CD4-positive, alpha-beta memory T cell (primary cell): ENCODE data around the gene DOCK10. TPM values are rescaled to one million over a fixed set of nuclear protein-coding genes. Genes with fewer than 3 reads are reported as not detected.

ENCODE experiments used
- CTCF ChIA-PET: fragments of 350-600 bp; sonication (Branson Sonifier 250); formaldehyde crosslinking; loops from one replicate; lab custom pipeline; 2021; ENCODE audit warnings: inconsistent platforms; ENCODE audit not compliant: partially characterized antibody; lab: Charles Lee
- POLR2A ChIA-PET: fragments of 350-600 bp; sonication (Branson Sonifier 250); formaldehyde crosslinking; loops from one replicate; lab custom pipeline; 2021; ENCODE audit not compliant: partially characterized antibody; lab: Charles Lee
- DNase-seq, 5 donors: peaks; one replicate each; pipeline versions ENCODE4 v3.0.0 to v3.0.0-alpha.2; 2020 to 2022; ENCODE audit warnings: mixed read lengths in 1 of 5
- H3K27ac ChIP-seq: one replicate; pipeline ENCODE4 v1.7.0; 2013; ENCODE audit warnings: low read depth, low read length
- H3K27me3 ChIP-seq: 2 replicates; pipeline ENCODE4 v1.7.0; 2013; ENCODE audit warnings: mild to moderate bottlenecking, low read length, moderate library complexity; ENCODE audit not compliant: insufficient read depth
- H3K36me3 ChIP-seq: 2 replicates; pipeline ENCODE4 v1.7.0; 2013; ENCODE audit warnings: mild to moderate bottlenecking, low read length, moderate library complexity; ENCODE audit not compliant: insufficient read depth
- H3K4me1 ChIP-seq: 2 replicates; pipeline ENCODE4 v1.7.0; 2013; ENCODE audit warnings: mild to moderate bottlenecking, low read length, moderate library complexity; ENCODE audit not compliant: insufficient read depth
- H3K4me3 ChIP-seq, 2 donors: one replicate each; pipeline ENCODE4 v1.7.0; 2013; ENCODE audit warnings: low read length in 2 of 2, mild to moderate bottlenecking in 1 of 2
- H3K9me3 ChIP-seq, 2 donors: one replicate each; pipeline ENCODE4 v1.7.0; 2013; ENCODE audit warnings: low read length in 2 of 2, control low read depth in 1 of 2; ENCODE audit not compliant: control insufficient read depth in 1 of 2
- H3K27ac Mint-ChIP-seq, 7 donors: one replicate each; pipeline ENCODE4 v1.8.0; 2020 to 2021; ENCODE audit warnings: mixed read lengths in 7 of 7, mild to moderate bottlenecking in 6 of 7, inconsistent platforms in 3 of 7, moderate library complexity in 3 of 7
- H3K27me3 Mint-ChIP-seq, 2 donors: one replicate each; pipeline ENCODE4 v1.8.0; 2020 to 2021; ENCODE audit warnings: mixed read lengths in 2 of 2
- H3K36me3 Mint-ChIP-seq, 2 donors: one replicate each; pipeline ENCODE4 v1.8.0; 2020 to 2021; ENCODE audit warnings: mixed read lengths in 2 of 2, inconsistent platforms in 1 of 2, mild to moderate bottlenecking in 1 of 2
- H3K4me1 Mint-ChIP-seq, 4 donors: one replicate each; pipeline ENCODE4 v1.8.0; 2020 to 2021; ENCODE audit warnings: mixed read lengths in 4 of 4, mild to moderate bottlenecking in 1 of 4
- H3K4me3 Mint-ChIP-seq, 8 donors: one replicate each; pipeline ENCODE4 v1.8.0; 2020 to 2021; ENCODE audit warnings: mixed read lengths in 8 of 8, mild to moderate bottlenecking in 7 of 8, moderate library complexity in 6 of 8, inconsistent platforms in 3 of 8
- H3K9me3 Mint-ChIP-seq, 8 donors: one replicate each; pipeline ENCODE4 v1.8.0; 2020 to 2021; ENCODE audit warnings: mixed read lengths in 8 of 8, mild to moderate bottlenecking in 5 of 8, inconsistent platforms in 3 of 8, moderate library complexity in 1 of 8
- intact Hi-C: fragments of 100-400 bp; cut with micrococcal nuclease; formaldehyde crosslinking; loops from one replicate; pipeline ENCODE4 v1.15.1; 2023
- polyA plus RNA-seq, 2 donors: library from polyadenylated mRNA; unstranded; fragments of 300-500 nt; fragmentation: Illumina TruSeq; gene quantifications; one replicate each; pipeline ENCODE4 v1.2.3, GENCODE V29; 2021
- total RNA-seq, 2 experiments: library from RNA; stranded (reverse); gene quantifications; one replicate each; pipeline ENCODE4 v1.2.3, GENCODE V29; 2021

Gene DOCK10
- total and polyA plus RNA-seq, 4 experiments from 2014 or later: 26.0 to 186 (median 125) TPM

DNA sequence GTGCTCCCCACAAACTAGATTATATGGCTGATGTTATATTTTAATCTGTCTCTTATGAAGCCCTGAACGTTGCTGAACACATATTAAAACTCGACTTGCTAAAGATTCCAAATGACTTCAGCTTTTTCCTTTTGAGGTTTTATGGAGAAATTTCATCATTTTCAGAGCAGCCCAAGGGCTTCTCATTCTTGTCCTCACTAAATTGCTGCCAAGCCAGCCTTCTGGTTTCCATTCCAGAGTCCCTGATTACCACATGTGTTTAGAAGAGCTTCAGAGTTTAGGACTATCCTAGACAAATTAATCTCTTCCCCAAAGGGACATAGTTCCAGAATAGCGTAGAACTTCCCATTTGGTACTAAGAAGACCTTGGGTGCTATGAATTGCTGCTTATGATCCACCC, 248.3 kb downstream of the DOCK10 start:
- Mint-ChIP-seq H3K4me1 (no peaks in the 10 kb centered on the region), H3K27ac (peak overlapping the region in 2 of 7 donors; percentile 10 to 59), H3K27me3 (no peaks in the 10 kb centered on the region), H3K9me3 (peaks cover 0 to under 1% (median 0%) of the 10 kb centered on the region in 8 donors), H3K4me3 (no peak overlapping the region), H3K36me3 (peaks cover 63 to 83% of the 10 kb centered on the region in 2 donors)
- peaks cover 81% of the 10 kb centered on the region for H3K36me3 ChIP-seq
- no peak overlapping the region for H3K4me3 ChIP-seq
- H3K27ac ChIP-seq: no peak overlapping the region
- DNase-seq: no peak
- CTCF ChIA-PET: no interaction called here
- H3K9me3 ChIP-seq: no peaks in the 10 kb centered on the region
- no peaks in the 10 kb centered on the region for H3K27me3 ChIP-seq
- intact Hi-C loops: no loop called here
- POLR2A ChIA-PET: no interaction called here
- no peaks in the 10 kb centered on the region for H3K4me1 ChIP-seq

DNA sequence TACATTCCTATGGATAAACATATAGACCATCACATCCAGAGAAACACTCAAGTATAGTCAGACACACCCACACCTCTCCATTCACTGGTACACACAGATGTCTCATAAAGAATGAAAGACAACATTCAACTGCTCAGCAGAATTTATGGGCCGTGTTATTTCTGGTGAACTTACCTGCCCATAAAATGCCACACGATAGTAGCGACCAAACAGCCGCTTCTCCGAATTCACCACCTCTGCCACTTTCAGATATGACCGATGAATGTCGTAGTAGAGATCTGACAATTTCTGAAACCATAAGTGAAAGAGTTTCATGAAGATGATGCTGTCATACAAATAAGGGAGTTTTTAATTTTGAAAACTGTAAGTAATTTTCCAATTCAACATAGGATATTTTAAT, 255.4 kb downstream of the DOCK10 start:
- CTCF ChIA-PET: interaction anchor here (3.6 kb wide), 1 partner anchor 9 kb away, joined by 22 read pairs; no protein-coding TSS in a partner anchor
- peaks cover 61 to 73% of the 10 kb centered on the region in 2 donors for H3K36me3 Mint-ChIP-seq
- intact Hi-C loops: no loop called here
- Histone ChIP-seq H3K4me3 (no peak overlapping the region), H3K9me3 (no peaks in the 10 kb centered on the region), H3K27me3 (no peaks in the 10 kb centered on the region), H3K4me1 (no peaks in the 10 kb centered on the region), H3K36me3 (peaks cover 74% of the 10 kb centered on the region), H3K27ac (no peak overlapping the region)
- peak overlapping the region in 1 of 8 donors; percentile 35 for H3K4me3 Mint-ChIP-seq
- H3K9me3 Mint-ChIP-seq: peaks cover 0 to 1% (median 0%) of the 10 kb centered on the region in 8 donors
- peaks cover 0 to 2% (median 0%) of the 10 kb centered on the region in 4 donors for H3K4me1 Mint-ChIP-seq
- peak overlapping the region in 3 of 7 donors; percentile 19 to 86 (median 74) for H3K27ac Mint-ChIP-seq
- no peaks in the 10 kb centered on the region for H3K27me3 Mint-ChIP-seq
- POLR2A ChIA-PET: no interaction called here
- no peak for DNase-seq

DNA sequence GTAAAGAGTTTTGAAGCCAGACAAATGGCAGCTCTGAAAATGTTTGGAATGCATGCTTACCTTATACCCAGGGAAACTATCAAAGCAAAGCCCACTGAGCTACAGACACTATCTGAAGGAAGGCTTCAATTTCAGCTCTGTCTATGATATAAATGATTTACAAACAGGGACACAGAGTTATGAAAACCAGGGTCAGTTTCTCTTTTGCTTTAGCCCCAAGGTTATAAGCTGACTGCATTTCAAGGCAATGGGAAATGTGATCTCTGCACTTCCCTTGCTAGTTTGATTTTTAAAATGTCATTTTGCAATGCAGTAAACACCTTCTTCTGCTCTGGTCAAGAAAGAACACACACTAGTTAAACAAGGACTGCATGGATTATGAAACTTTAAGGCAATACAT, 260.9 kb downstream of the DOCK10 start:
- peaks cover 39% of the 10 kb centered on the region for H3K36me3 ChIP-seq
- ChIA-PET CTCF (interaction anchor here (0.6 to 1.4 kb wide), 13 partner anchors 9 to 839 kb away, joined by 3 to 6 read pairs (median 3); no protein-coding TSS in a partner anchor), POLR2A (interaction anchor here (1.0 kb wide), 1 partner anchor 10 kb away, joined by 4 read pairs; no protein-coding TSS in a partner anchor)
- H3K36me3 Mint-ChIP-seq: peaks cover 47 to 71% of the 10 kb centered on the region in 2 donors
- no peaks in the 10 kb centered on the region for H3K9me3 ChIP-seq
- H3K4me1 Mint-ChIP-seq: peaks cover 0 to 3% (median 0%) of the 10 kb centered on the region in 4 donors
- no peaks in the 10 kb centered on the region for H3K27me3 Mint-ChIP-seq
- H3K9me3 Mint-ChIP-seq: no peaks in the 10 kb centered on the region
- H3K4me1 ChIP-seq: no peaks in the 10 kb centered on the region
- H3K27ac Mint-ChIP-seq: peak overlapping the region in 2 of 7 donors; percentile 35 to 77
- intact Hi-C loops: no loop called here
- DNase-seq: no peak
- H3K4me3 ChIP-seq: no peak overlapping the region
- H3K27ac ChIP-seq: no peak overlapping the region
- H3K27me3 ChIP-seq: no peaks in the 10 kb centered on the region
- H3K4me3 Mint-ChIP-seq: no peak overlapping the region

DNA sequence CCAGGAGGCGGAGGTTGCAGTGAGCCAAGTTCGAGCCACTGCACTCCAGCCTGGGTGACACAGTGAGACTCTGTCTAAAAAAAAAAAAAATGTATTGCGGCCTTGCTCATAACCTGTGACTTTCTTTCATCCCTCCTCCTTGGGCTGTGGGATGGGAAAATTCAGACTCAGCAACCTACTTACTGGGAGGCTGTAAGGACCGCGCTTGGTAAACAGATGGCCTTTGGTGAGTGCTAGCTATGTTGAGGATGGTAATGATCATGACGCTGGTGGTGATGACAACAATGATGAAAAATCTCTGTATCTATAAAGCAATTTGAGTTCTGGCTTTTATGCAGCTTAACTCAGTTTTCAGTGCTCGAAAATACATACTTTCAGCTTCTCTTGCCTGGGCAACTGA, 261.4 kb downstream of the DOCK10 start:
- Mint-ChIP-seq H3K4me1 (peaks cover 0 to 3% (median 0%) of the 10 kb centered on the region in 4 donors), H3K4me3 (no peak overlapping the region), H3K27me3 (no peaks in the 10 kb centered on the region), H3K36me3 (peaks cover 42 to 73% of the 10 kb centered on the region in 2 donors), H3K9me3 (no peaks in the 10 kb centered on the region), H3K27ac (peak overlapping the region in 1 of 7 donors; percentile 81)
- no peak for DNase-seq
- Histone ChIP-seq H3K4me3 (no peak overlapping the region), H3K27me3 (no peaks in the 10 kb centered on the region), H3K4me1 (no peaks in the 10 kb centered on the region), H3K27ac (no peak overlapping the region), H3K9me3 (no peaks in the 10 kb centered on the region), H3K36me3 (peaks cover 34% of the 10 kb centered on the region)
- intact Hi-C loops: no loop called here
- ChIA-PET POLR2A (interaction anchor here (1.0 kb wide), 1 partner anchor 9 kb away, joined by 4 read pairs; no protein-coding TSS in a partner anchor), CTCF (interaction anchor here (0.7 to 1.4 kb wide), 13 partner anchors 9 to 427 kb away, joined by 3 to 6 read pairs (median 3); no protein-coding TSS in a partner anchor)

DNA sequence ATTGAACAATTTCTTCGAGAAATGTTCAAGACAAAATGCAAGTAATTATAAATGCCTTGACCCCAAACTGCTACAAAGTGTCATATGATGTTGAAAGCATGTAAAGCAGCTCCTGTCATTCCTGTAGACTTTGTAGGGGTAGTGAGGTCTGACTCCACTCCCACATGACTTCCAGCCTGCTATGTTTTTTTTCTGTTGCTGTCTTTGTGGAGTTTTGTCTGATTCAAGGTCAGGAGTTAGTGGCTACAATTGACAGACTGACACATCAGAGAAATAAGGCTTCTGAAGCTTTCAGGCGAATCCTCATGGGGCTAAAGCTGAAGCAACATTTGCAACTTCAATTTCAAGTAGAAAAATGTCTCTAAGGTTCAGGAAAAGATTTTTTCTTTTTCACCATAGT, 262.2 kb downstream of the DOCK10 start:
- no peaks in the 10 kb centered on the region for H3K9me3 Mint-ChIP-seq
- no peaks in the 10 kb centered on the region for H3K4me1 ChIP-seq
- no peak overlapping the region for H3K27ac ChIP-seq
- no peaks in the 10 kb centered on the region for H3K27me3 ChIP-seq
- peaks cover 40 to 74% of the 10 kb centered on the region in 2 donors for H3K36me3 Mint-ChIP-seq
- H3K27ac Mint-ChIP-seq: peak overlapping the region in 2 of 7 donors; percentile 27 to 81
- peaks cover 0 to 3% (median 0%) of the 10 kb centered on the region in 4 donors for H3K4me1 Mint-ChIP-seq
- H3K4me3 Mint-ChIP-seq: no peak overlapping the region
- no peak for DNase-seq
- no peaks in the 10 kb centered on the region for H3K27me3 Mint-ChIP-seq
- H3K9me3 ChIP-seq: no peaks in the 10 kb centered on the region
- H3K4me3 ChIP-seq: no peak overlapping the region
- intact Hi-C loops: no loop called here
- ChIA-PET CTCF (no interaction called here), POLR2A (no interaction called here)
- H3K36me3 ChIP-seq: peaks cover 29% of the 10 kb centered on the region

DNA sequence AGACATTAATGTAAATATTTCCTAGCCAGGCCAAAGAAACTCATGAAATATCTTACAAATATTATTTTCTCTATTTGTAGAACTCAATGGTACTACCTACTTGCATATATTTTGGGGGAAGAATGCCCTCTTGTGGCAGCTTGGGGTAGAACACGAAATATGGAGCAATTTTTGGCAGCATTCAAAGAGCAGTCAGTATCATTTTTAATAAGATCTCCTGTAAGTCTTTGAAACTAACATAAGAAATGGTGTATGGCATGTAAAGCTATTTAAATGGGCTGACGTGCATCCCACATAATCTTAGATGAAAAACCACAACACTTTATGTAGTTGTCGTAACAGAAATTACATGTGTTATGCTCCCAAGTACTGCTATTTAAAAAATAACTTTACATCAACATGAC, 263.8 kb downstream of the DOCK10 start:
- Histone ChIP-seq H3K27ac (no peak overlapping the region), H3K4me1 (no peaks in the 10 kb centered on the region), H3K27me3 (no peaks in the 10 kb centered on the region), H3K36me3 (peaks cover 26% of the 10 kb centered on the region), H3K4me3 (no peak overlapping the region), H3K9me3 (no peaks in the 10 kb centered on the region)
- Mint-ChIP-seq H3K27ac (peak overlapping the region in 3 of 7 donors; percentile 0 to 65 (median 25)), H3K36me3 (peaks cover 40 to 74% of the 10 kb centered on the region in 2 donors), H3K9me3 (no peaks in the 10 kb centered on the region), H3K4me3 (no peak overlapping the region), H3K4me1 (peaks cover 0 to 5% (median 0%) of the 10 kb centered on the region in 4 donors), H3K27me3 (no peaks in the 10 kb centered on the region)
- peak; percentile 46 to 58 (median 54) for DNase-seq
- CTCF ChIA-PET: interaction anchor here (1.0 to 3.9 kb wide), 8 partner anchors 10 to 876 kb away, joined by 3 to 22 read pairs (median 4); no protein-coding TSS in a partner anchor
- intact Hi-C loops: loop anchor here (1.0 to 10.0 kb wide), 3 partner anchors 226 to 808 kb away; no protein-coding TSS in a partner anchor
- POLR2A ChIA-PET: no interaction called here

DNA sequence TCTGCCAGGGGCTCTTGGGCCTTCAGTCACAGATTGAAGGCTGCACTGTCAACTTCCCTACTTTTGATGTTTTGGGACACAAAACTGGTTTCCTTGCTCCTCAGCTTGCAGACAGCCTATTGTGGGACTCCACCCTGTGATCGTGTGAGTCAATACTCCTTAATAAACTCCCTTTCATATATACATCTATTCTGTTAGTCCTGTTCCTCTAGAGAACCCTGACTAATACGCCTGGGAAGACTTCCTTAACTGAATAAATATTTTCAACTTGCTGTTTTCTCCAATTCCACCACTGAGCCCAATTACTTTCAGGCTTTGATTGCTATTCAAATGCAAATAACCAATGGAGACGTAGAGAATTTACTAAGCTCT, 264.7 kb downstream of the DOCK10 start:
- DNase-seq: no peak
- H3K4me3 Mint-ChIP-seq: no peak overlapping the region
- Histone ChIP-seq H3K4me3 (no peak overlapping the region), H3K27ac (no peak overlapping the region), H3K36me3 (peaks cover 29% of the 10 kb centered on the region), H3K27me3 (no peaks in the 10 kb centered on the region), H3K9me3 (no peaks in the 10 kb centered on the region), H3K4me1 (no peaks in the 10 kb centered on the region)
- H3K27ac Mint-ChIP-seq: peak overlapping the region in 3 of 7 donors; percentile 46 to 86 (median 54)
- POLR2A ChIA-PET: no interaction called here
- peaks cover 0 to 5% (median 0%) of the 10 kb centered on the region in 4 donors for H3K4me1 Mint-ChIP-seq
- peaks cover 0 to under 1% (median 0%) of the 10 kb centered on the region in 8 donors for H3K9me3 Mint-ChIP-seq
- intact Hi-C loops: loop anchor here (10.0 kb wide), 1 partner anchor 227 kb away; no protein-coding TSS in a partner anchor
- CTCF ChIA-PET: interaction anchor here (0.9 to 3.9 kb wide), 12 partner anchors 11 to 877 kb away, joined by 3 to 22 read pairs (median 3); no protein-coding TSS in a partner anchor
- H3K36me3 Mint-ChIP-seq: peaks cover 44 to 77% of the 10 kb centered on the region in 2 donors
- H3K27me3 Mint-ChIP-seq: no peaks in the 10 kb centered on the region
